Measurements from ENCODE around the gene APOBEC4.

The APOBEC4 gene

DNA sequence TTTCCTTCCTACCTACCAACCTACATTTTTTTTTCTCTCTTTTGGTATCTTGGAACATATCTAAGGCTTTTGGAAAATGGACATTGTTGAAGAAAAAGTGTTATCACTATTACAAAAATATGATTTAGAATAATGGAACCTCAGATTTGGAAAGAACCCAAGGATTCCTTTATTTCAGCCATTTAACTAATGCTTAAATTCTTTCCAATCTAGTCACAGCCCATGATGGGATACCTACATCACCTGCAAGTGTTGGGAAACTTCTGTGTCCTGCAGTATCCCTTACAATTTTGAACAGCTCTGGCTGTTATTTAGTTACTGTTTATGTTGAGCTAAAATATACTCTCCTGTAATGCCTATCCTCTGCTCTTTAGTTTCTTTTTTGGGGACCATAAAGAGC is 22.3 kb upstream of the APOBEC4 start:
- DNase-seq (ENCODE audit: low spot score): no peak

DNA sequence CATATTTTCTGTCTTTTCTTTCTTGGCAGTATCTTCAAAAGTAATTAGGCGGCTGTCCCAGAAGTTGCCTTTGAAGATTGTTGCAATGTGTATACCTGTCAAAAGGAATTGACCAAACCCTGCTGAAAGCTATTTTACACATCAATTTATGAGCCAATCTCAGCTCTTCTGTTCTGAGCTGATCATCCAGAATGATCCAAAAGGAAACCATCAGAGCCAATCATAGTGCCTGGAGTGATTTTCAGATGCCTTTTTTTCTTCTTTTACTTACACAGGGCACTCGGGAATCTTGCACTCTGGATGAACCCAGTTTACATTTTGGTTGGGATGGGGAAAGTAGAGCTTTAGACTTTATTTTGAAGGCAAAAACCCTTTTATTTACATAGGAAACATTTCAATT is 21.8 kb upstream of the APOBEC4 start:
- no peak for DNase-seq (ENCODE audit: low spot score)

DNA sequence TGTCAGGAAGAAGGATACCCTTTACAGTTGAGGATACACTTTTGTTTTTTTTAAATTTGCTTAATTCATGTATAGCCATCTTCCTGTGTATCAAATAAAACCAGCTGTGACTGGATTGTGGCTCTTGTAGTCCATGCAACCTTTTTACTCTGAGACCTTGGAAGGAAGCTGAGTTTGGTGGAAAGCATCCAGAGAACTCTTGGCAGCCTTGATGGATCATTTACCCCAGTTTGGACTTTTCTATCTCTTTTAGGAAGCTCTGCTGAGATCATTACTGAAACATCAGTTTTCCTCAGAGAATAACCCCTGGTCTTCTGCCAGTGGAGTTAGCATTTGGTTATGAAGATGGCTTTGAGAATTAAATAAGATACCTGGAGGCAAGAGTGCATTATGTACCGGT is 21.2 kb upstream of the APOBEC4 start:
- DNase-seq (ENCODE audit: low spot score): peak; percentile 21

DNA sequence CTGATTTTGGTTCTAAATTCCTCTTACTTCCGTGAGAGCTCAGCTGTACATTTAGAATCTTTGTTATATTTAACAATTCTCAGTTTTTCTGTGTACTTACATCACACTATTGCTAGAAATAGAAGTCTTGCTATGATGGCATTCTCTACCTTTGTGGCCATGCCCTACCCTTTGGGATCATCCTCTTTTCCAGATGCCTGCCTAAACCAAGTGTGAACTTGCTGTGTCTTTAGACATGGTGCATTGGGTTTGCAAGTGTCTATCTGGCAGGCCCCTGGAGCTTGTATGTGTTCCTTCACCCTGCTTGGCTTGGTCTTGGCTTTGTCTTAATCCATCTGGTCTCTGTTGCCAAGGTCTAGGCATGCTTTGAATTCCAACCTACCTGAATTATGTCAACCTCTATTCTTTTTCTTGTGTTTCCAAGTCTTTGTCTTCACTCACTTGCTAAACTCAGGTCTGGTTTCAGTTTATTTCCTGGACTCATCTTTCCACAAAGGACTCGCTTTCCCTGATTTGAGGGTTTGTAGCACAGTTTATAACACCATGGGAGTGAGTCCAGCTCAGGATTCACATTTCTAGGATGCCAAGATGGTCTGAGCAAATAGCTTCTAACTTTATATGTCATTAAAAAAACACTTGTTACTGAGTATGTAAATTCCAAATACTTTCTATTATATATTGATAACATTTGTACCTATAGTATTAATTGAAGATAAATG is 20.6 kb upstream of the APOBEC4 start:
- no peak for DNase-seq (ENCODE audit: low spot score)

DNA sequence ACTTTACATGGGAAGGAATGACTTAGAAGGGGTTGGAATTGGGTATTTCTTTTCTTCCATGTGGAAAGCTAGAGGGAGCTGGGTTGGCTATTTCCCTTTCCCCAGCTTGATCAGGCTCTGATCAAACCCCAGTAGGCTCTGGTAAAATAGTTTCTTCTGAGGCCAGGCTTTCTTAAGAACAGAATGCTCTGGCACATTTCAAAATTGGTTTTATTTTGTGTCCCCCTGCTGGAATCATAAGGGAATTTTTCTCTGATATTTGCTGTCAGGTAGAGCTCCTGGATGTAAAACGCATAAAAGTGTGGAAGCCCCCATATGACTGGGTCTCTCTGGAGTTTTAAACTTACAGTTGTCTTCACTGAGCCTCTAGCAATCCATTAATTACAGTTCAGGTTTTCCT is 17.1 kb upstream of the APOBEC4 start:
- DNase-seq (ENCODE audit: low spot score): no peak

DNA sequence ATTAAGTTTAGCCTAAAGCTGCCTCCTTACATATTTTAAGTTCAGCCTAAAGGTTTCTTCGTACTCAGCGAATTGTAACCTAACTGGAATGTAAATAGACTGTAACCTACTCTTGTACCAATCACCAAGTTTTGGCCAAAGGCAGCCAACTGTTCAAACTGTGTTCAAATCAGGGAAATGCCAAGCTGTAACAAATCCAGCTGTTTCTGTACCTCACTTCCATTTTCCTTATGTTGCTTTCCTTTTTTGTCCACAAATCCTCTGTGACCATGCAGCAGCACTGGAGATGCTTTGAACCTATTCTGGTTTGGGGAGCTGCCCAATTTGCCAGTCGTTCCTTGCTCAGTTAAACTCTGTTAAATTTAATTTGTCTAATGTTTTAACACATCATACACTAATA is 3.2 kb upstream of the APOBEC4 start:
- no peak for DNase-seq (ENCODE audit: low spot score)

DNA sequence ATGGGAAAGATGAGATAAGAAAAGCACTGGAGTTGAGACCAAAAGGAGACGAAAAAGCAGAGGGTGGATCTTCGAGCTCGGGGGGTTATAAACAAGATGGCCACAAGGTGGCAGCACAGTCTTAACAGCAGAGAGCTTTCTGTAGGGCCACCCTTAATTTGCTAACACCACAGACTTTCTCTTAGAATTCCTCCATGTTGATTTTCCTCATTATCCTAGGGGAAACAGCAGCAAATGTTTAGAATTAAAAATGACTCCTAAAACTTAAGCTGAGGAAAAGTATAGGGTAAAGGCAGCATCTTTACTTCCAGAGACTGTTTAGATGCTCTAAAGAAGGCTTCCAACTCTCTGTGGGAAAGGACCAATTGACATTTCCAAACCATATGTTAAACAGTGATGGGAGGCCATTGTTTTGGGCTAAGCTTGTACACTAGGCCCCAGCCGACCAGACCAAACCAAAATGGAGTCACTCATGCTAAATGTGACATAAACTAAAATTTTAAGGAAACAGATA is 2.5 kb upstream of the APOBEC4 start:
- DNase-seq (ENCODE audit: low spot score): peak; percentile 87

DNA sequence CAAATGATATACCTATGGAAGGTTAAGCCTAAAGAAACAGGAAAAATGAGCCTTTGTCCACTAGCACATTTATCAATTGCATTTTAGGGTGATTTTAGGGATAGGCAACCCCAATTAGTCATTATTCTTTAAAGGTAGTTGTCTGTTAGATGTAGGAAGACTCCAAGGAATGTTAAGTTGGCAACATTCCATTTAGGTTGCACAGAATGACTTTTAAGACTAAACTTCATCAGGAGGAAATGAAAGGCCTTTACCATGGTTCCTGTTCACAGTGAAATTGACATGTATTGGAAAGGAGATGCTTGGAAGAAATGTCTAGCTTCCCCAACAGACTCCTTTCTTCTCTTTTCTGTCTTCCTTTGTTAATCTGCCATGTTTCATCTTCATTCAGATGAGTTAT is 1.6 kb upstream of the APOBEC4 start:
- no peak for DNase-seq (ENCODE audit: low spot score)

DNA sequence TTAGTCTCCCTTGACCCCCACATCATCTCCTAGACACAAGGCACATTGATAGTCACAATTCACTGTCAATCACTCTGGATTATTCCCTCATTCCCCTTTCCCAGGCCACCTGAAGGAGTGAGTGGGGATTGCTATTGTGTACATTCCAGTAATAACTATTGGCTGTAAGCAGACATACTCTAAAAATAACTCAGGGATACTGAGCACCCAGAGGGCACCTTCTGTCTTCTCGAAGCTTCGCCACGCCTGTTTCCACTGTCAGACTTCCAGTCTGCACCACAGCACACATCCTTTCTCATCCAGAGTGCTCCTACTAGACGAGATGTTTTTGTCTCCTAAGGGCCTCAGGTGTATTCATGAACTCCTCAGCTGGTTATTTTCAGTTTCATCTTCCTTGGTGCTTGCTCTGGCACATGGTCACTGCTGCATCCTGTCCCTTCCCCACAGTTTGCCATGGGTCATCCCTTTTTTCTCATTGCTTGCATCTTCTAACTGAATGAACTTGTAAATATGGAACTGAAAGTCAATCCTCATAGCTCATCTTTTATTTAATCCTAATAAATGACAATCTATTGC is 848 bp upstream of the APOBEC4 start:
- no peak for DNase-seq (ENCODE audit: low spot score)

DNA sequence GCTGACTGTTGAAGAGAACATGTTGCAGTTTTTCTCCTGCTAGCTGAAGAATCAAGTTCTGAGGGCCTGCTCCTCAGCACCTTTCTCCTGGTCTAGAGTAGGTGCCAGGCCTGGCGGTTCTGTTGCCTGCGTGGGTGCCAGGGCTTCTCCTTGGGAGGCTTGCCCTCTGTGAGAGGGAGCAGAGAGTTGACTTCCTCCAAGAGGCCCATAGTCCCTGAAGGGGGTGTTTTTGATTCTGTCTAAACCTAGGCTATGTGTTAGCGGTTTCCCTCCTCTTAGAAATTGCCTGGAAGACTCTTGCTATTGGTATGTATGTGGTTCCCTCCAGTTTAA is 312 bp upstream of the APOBEC4 start:
- no peak for DNase-seq (ENCODE audit: low spot score)

DNA sequence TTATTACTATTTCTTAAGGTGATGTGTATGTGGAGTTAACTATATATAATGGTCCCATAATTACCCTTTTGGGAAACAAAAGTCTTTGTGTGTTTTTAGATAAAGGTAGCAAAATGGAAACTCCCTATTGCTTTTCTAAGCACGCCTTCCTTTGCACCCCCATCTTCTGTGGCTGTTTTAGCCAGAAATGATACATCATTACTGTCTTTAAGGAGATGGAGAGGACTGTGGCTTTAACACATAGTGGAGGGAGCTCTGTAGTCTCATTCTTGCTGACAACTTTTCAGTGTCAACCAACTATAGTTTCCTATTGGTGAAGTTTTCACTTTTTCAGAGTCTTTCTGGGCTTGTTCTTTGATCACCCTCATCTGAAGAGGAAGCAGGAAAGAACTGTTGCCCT is 1.0 kb downstream of the APOBEC4 start:
- no peak for DNase-seq (ENCODE audit: low spot score)

DNA sequence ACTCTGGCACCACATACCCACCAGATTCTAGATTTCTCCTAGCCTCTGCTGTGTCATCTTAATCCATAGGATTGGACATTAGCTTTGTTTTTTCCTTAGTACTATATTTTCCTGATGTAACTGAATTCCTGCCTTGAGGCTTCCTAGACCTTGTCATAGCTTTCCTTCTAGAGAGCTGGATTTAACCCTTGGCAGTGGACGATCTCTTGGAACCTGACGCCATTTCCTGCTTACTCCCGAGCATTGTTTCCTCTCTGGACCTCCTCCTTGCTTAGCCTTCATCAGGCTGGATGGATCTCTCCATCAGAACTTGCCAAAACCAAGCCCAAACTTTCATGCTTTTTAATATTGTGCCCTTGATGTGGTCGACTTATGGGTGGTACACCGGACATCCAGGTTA is 1.5 kb downstream of the APOBEC4 start:
- no peak for DNase-seq (ENCODE audit: low spot score)

DNA sequence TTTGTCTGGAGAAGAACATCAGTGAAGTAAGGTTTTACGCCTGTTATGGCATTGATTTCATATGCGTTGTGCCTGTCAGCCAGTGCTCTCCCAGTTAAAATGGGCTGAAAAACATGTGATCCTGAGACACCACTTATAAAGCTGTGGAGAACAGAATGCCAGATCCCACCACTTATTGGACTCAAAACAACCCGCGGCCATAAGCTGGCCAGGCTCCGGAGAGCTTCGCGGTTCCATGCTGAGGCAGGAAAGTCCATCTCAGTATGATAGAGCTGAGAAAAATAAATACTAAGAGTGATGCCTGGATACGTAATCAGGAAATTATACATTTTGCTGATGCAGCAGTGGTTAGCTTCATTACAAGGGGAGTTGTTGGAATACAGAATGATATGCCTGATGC is 5.1 kb downstream of the APOBEC4 start:
- no peak for DNase-seq (ENCODE audit: low spot score)

DNA sequence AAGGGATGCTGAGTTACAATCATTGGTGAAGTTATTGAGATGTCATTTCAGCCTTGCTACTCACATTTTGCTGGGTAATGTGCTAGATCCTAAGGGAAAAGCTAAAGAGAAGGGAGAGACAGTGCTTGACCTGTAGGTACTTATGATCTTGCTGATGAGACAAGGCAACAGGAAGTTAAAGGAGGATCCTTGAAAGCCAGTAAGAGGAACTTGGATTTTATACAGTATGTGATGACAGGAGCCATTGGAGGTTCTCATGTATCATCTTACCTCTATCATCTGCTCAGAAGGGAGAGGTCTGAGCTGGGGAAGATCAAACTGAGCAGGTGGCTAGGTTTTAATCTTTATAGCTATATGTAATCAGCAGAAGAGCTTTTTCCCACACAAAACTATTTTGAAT is 6.3 kb downstream of the APOBEC4 start:
- no peak for DNase-seq (ENCODE audit: low spot score)

DNA sequence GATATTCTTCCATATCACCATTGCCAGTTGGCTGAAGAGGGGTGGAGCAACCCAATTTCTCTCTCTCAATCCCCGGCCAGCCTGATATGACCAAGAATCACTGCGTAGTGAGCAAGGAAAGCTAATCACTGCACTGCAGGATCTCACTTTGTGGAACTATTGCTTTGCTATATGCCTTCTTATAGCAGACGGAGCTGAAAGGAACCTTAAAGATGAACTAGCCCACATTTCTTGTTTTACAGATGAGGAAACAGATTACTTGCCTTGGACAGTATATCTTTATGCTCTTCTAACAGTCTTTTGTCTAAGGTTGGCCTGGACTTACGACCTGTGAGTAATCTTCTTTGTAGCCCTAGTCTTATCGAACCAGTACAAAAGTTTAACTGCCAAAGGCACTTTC is 7.6 kb downstream of the APOBEC4 start:
- no peak for DNase-seq (ENCODE audit: low spot score)

DNA sequence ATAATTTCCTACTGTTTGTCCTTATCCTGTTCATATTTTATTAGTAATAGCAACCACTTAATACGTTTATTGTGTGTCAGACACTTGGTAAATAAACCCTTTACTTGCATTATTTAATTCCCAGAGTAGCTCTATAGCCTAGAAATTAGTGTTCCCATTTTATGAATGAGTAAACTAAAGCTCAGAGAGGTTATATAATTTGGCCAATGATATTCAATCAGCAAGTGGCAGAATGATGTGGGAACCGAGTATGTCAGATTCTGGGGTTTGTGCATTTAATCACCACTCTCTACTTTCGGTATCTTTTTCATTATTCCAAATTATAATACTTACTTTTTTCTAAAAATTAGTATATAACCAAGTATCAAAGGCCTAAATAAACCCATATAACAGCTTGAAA is 10.9 kb downstream of the APOBEC4 start:
- DNase-seq (ENCODE audit: low spot score): no peak

DNA sequence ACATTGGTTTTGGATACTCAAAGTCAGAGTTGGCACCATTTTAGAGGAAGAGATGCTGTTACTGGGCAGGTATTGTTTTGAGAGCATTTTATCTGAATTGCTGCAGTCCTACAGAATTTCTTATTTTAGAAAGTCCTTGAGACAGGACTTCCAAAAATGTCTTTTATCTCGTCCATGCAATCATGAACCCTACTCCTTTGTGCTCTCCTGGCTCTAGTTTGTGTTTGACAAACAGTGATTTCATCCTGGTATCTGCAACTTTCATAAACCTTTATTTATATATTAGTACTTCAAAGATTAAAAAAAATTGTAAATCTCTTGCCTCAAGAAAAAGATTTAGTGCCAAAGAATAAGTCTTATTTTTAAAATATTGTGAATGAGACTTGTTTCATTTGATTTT is 12.9 kb downstream of the APOBEC4 start:
- DNase-seq (ENCODE audit: low spot score): no peak

DNA sequence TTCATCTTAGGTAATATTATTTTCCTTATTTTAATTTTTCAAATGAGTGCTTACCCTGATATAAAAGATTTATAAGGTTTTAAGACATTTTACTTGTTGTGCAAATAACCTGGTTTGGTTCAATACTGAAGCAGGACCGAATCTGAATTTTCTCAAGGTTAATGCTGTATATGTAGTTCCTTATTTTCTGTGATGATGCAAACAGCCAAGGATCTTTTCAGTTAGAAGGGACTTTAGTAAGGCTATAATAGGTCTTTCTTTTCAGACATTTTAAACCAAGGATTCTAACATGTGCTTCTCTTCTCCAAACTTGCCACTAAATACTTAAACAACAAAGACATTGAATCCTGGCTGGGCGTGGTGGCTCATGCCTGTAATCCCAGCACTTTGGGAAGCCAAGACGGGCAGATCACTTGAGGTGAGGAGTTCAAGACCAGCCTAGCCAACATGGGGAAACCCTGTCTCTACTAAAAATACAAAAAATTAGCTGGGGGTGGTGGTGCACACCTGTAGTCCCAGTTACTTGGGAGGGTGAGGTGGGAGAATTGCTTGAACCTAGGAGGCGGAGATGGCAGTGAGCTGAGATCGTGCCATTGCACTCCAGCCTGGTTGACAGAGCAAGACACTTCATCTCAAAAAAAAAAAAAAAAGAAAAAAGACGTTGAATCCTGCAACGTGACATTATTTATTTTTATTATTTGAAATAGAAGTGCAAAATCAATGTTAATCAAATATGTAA is 14.3 kb downstream of the APOBEC4 start:
- DNase-seq (ENCODE audit: low spot score): no peak

DNA sequence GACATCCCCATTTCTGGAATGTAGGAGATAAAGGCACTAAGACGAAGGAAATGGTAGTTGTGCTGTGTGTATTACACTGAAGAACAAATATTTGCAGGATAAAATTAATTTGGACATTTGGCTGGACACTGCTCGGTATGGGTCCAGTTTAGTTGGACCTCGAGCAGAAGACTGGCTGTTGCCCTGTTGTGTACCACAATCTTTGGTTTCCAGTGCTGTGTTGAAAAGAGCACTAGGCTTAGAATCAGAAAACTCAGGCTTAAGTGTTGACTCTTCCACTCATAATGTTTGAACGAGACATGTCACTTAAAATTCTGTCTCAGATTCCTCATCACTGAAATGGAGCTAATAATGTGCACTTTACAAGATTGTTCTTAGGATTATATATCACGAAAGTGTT is 16.3 kb downstream of the APOBEC4 start:
- DNase-seq (ENCODE audit: low spot score): no peak

DNA sequence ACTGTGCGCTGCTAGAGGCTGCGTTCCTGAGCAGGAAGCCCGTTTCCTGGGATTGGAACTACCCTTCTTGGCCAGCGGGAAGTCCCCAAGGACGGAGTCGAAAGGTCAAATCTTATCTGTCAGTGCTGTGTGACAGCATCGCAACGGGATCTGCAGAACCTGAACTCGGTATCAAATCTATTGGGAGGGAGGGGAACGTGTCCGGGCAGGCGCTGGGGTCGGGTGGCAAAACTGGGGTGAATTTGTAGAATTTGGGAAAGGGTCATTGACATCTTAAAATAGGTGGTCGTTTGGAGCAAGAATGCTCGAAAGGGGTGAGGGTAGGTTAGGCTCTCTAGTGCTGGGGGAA is 16.8 kb downstream of the APOBEC4 start:
- DNase-seq (ENCODE audit: low spot score): no peak

DNA sequence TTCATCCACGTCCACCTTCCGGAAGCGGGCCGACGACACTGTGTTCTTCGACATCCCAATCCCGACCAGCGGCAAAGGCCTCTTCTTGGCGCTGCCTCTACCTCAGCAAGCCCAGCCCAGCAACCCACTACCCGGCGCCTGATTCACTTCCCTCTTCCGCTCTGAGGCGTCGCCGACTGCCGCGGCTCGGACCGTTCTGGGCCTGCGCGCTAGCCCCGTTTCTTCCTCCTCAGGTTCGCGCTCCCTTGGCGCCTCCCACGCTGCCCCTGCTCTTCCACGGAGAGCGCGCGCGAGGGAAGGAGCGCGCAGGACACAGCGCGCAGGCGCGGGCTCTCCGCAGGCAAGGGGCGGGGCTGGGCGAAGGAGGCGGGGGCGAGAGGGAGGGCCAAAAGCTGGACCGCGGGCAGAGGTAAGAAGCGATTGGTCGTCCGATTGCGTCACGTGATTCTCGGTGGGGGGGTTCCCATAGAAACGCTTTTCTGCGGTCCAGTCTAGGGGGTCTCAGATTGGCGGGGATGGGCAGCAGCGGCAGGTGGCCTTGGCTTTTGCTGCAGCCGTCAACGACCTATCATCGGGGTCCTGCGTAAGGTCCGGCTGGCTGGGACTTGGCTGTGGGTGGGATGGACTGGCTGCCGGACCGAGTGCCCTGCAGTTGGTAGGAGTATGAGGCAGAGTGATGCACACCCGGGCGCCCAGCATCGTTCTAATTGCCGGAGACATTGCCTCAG is 17.3 kb downstream of the APOBEC4 start, which contains the start of gene ARPC5:
ARPC5 (minus strand) TSS at position 178 of the 728 bp plus-strand sequence; CDS start at position 54, 124 bp downstream.
- DNase-seq (ENCODE audit: low spot score): peak; percentile 97

DNA sequence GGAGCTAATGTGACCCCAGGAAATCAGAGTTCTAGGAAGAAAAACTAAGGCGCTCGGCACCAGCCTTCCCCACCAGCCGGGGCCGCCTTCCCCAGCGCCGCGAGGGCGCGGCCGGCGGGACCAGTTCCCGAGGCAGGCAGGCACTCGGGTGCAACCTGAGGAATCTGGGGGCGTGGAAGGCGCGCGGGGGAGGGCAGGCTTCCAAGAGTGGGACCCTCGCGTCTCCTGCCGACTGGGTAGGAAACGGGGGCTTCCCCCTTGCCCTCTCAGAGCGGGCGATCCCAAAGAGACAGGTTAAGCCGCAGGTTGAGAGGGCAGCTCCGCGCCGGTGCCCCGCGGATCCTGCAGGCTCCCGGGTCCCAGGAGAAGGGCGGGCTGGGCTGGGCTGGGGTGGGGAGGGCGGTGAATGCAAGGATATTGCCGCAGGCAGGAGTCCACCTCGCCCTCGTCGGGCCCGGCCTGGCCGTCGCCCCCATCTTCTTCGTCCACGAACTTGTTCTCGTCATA is 18.0 kb downstream of the APOBEC4 start:
- DNase-seq (ENCODE audit: low spot score): peak; percentile 27
